BE2C (cell line): ENCODE results near the gene DNAJC5. TPM values are rescaled to one million over a fixed set of nuclear protein-coding genes. Genes with fewer than 3 reads are reported as not detected.
A peak's percentile ranks its signal among the peaks of the same experiment; 100 is the strongest.

ENCODE experiments used
- DNase-seq: peaks from one replicate; pipeline ENCODE4 v3.0.0-alpha.2; 2020
- H3K27me3 ChIP-seq: fragments of 250-450 bp; sonication (Bioruptor Pico); 2 replicates; pipeline ENCODE4 v1.5.1; 2020; ENCODE audit warnings: mild to moderate bottlenecking
- H3K36me3 ChIP-seq: fragments of 250-450 bp; sonication (Bioruptor Pico); 2 replicates; pipeline ENCODE4 v1.5.1; 2020; ENCODE audit warnings: mild to moderate bottlenecking
- H3K4me1 ChIP-seq: fragments of 250-450 bp; sonication (Bioruptor Pico); 2 replicates; pipeline ENCODE4 v1.5.1; 2020
- H3K4me3 ChIP-seq: 2 replicates; pipeline ENCODE4 v1.5.1; 2011; ENCODE audit warnings: low read depth, low read length
- H3K9me3 ChIP-seq: fragments of 250-450 bp; sonication (Bioruptor Pico); 2 replicates; pipeline ENCODE4 v1.5.1; 2020
- polyA plus RNA-seq: library from polyadenylated mRNA; unstranded; fragments of >200 nt; gene quantifications from one replicate; pipeline ENCODE4 v1.2.1, GENCODE V29; 2012; ENCODE audit warnings: low read depth, missing spikeins; ENCODE audit not compliant: insufficient read length, insufficient read depth
- TF ChIP-seq, protein P1 (sequence below): IDR thresholded peaks from 2 replicates; pipeline ENCODE4 v1.5.1; 2012; ENCODE audit warnings: mild to moderate bottlenecking, low read depth, low read length

DNAJC5 gene, protein sequence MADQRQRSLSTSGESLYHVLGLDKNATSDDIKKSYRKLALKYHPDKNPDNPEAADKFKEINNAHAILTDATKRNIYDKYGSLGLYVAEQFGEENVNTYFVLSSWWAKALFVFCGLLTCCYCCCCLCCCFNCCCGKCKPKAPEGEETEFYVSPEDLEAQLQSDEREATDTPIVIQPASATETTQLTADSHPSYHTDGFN
- polyA plus RNA-seq, result 67.9 TPM

DNA sequence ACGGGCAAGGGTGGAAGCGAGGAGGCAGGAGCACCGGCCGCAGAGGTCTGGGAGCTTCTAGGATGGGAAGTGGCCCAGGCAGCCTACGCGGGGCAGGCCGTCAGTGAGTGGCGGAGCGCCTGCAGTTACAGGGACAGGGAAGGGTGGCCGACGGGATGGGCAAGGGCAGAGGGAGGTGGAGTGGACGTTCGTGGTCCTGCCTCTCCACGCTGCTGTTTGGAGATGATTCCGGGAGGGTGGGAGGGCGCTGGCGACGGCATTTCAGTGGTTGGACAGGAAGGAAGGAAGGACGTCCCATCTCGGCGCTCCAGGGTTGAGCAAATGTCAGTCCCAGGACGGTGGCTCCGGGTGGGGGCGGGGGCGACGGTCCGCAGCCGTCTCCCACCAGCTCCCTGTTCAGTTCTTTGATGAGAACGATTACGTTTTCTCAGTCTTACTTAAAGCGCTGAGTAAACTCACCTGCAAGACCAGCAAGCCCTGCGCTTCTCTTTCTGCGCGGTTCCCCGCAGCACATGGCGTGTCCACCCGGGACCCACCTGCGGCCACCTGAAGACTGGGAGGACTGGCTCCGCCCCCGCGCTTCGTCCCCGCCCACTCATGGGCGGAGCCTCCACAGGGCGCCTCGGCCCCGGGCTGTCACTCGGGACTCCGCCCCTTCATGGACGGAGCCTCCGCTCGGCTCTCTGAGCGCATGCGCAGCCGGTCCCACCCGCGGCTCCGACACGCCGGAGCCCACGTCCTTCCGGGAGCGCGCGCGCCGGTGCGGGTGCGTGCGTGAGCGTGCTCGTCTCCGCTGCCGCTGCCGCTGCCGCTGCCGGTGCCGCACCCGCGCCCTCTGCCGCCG, at the start of gene DNAJC5:
Gene DNAJC5 (plus strand): TSS at position 769 of the 844 bp plus-strand sequence. CDS start 33,220 bp downstream, outside the sequence.
- peaks cover 15% of the 10 kb centered on the region for H3K36me3 ChIP-seq
- H3K4me3 ChIP-seq, result peak within 1 kb of the TSS; percentile 82
- DNase-seq, result peak; percentile 96
- TF ChIP-seq, protein P1, sequence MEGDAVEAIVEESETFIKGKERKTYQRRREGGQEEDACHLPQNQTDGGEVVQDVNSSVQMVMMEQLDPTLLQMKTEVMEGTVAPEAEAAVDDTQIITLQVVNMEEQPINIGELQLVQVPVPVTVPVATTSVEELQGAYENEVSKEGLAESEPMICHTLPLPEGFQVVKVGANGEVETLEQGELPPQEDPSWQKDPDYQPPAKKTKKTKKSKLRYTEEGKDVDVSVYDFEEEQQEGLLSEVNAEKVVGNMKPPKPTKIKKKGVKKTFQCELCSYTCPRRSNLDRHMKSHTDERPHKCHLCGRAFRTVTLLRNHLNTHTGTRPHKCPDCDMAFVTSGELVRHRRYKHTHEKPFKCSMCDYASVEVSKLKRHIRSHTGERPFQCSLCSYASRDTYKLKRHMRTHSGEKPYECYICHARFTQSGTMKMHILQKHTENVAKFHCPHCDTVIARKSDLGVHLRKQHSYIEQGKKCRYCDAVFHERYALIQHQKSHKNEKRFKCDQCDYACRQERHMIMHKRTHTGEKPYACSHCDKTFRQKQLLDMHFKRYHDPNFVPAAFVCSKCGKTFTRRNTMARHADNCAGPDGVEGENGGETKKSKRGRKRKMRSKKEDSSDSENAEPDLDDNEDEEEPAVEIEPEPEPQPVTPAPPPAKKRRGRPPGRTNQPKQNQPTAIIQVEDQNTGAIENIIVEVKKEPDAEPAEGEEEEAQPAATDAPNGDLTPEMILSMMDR, result no peak
- no peaks in the 10 kb centered on the region for H3K4me1 ChIP-seq
- H3K9me3 ChIP-seq, result no peaks in the 10 kb centered on the region
- no peaks in the 10 kb centered on the region for H3K27me3 ChIP-seq

DNA sequence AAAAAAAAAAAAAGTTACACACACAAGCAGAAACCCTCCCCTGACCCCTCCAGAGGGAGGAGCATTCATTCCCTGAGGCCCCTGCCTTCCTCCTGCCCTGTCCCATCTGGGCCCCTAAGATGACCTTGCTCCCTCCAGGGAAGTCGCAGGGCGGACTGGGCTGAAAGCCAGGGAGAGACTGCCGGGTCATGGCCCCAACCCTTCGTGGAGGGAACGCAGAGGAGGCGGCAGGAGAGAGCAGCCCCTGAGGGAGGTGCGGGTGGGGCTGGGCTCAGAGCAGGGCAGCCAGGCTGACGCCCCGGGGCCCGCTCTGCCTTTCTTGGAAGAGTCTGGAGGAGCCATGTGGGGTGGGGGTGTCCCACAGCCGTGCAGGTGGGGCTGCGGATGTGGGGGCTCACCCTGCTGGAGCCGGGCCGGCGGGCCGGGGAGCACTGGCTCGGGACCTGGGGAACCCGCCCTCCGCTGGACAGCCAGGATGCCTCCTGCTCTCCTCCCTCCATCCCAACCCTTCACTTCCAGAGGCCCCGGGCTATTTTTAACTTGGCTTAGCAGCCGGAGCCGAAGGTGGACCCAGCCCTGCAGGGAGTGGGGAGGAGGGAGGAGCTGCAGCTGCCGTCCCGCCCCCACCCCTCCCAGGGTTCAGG, 48.7 kb upstream of the DNAJC5 start:
- TF ChIP-seq, protein P1, result no peak
- peaks cover 11% of the 10 kb centered on the region for H3K4me1 ChIP-seq
- H3K4me3 ChIP-seq, result peak overlapping the region; percentile 38
- no peaks in the 10 kb centered on the region for H3K36me3 ChIP-seq
- peak; percentile 54 for DNase-seq
- no peaks in the 10 kb centered on the region for H3K9me3 ChIP-seq
- no peaks in the 10 kb centered on the region for H3K27me3 ChIP-seq

DNA sequence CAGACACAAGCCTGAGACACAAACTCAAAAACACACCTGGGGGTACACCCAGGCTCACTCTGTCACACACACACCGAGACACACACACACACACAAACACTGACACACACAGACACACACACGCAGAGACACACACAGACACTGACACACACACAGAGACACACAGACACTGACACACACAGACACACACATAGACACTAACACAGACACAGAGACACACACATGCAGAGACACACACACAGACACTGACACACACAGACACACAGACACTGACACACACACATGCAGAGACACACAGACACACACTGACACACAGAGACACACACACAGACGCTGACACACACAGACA, 48.1 kb upstream of the DNAJC5 start:
- Histone ChIP-seq H3K36me3 (no peaks in the 10 kb centered on the region), H3K4me3 (no peak overlapping the region), H3K4me1 (peaks cover 11% of the 10 kb centered on the region), H3K27me3 (no peaks in the 10 kb centered on the region), H3K9me3 (no peaks in the 10 kb centered on the region)
- TF ChIP-seq, protein P1, result no peak
- no peak for DNase-seq

DNA sequence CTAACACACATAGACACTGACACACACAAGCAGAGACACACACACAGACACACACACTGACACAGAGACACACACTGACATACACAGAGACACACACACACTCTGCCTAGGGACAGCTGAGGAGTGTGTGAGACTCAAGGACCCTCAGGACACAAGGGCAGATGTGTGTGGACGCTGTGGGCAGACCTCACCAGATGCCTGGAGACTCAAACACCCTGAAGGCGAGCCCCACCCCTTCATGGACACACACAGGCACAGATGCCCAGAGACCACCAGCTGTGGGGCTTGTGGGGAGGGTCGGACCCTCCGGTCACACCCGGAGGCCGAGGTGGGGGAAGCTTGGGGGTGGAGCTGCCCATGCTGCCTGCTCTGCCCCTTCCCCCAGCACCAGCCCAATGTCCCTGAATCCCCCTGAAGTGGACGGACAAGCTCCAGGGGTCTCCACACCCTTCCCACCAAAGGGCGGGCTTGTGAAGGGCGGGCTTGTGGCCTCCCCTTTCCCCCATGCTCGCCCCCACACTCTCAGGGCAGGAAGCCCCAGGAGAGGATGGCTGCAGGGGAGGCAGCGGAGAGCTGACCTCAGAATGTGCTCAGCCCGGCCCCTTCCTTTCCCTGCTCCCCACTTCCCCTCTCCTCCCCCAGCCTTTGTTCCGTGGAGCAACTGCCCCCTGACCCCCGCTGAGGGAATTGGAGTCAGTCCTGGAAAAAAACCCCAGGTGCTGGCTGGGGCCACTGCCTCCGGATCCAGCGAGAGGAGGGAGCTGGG, 47.5 kb upstream of the DNAJC5 start:
- TF ChIP-seq, protein P1, result no peak
- Histone ChIP-seq H3K4me1 (peaks cover 11% of the 10 kb centered on the region), H3K9me3 (no peaks in the 10 kb centered on the region), H3K36me3 (no peaks in the 10 kb centered on the region), H3K27me3 (no peaks in the 10 kb centered on the region), H3K4me3 (no peak overlapping the region)
- DNase-seq, result no peak

DNA sequence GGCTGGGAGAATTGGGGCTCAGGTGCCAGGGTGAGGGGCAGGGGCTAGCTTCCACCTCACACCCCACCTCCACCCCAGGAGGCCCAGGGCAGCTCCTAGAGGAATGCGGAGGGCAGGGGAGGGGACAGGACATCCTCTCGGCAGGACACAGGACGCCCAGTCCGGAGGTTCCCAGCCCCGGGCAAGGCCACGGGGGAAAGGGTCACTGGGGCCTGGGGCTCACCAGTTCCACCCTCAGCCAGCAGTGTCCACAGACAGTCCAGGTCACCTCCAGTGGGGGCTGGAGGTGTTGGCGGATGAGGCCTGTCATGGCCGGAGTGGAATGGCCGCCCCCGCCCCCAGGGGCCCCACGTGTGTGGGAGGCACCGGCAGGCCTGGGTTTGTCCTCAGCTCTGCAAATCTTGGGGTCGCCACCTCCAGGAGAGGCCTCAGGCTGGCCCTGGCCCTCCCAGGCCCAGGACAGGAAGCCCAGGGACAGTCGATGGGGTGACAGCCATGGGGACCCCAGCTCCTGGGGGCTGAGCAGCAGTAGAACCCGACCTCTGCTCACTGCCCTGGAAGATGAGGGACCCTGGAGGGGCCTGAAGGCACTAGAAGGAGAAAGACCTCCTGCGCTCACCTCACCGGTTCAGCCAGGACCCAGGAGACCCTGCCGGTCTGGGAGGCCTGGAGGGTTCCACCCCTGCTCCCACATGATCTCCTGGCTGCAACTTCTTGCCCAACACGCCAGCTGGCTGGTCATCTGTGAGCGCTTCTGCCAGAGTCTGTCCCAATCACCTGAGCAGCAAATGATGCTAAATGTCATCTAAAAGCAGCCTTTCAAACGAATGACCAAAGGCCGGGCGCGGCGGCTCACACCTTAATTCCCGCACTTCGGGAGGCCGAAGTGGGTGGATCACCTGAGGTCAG, 46.7 kb upstream of the DNAJC5 start:
- H3K27me3 ChIP-seq, result no peaks in the 10 kb centered on the region
- H3K4me1 ChIP-seq, result peaks cover 11% of the 10 kb centered on the region
- H3K4me3 ChIP-seq, result no peak overlapping the region
- no peaks in the 10 kb centered on the region for H3K36me3 ChIP-seq
- TF ChIP-seq, protein P1, result no peak
- DNase-seq, result no peak
- H3K9me3 ChIP-seq, result no peaks in the 10 kb centered on the region
